NT2/D1 (cell line): Measurements from ENCODE around the gene MAP1LC3C.
A peak's percentile ranks its signal among the peaks of the same experiment; 100 is the strongest.

Source experiments
- DNase-seq: peaks from one replicate; pipeline ENCODE4 v3.0.0-alpha.2; 2011; ENCODE audit warnings: low read depth, low spot score
- H3K27me3 ChIP-seq: 2 replicates; pipeline ENCODE4 v1.6.0; 2011; ENCODE audit warnings: mild to moderate bottlenecking; ENCODE audit not compliant: insufficient read length, insufficient read depth
- H3K36me3 ChIP-seq: 2 replicates; pipeline ENCODE4 v1.6.1; 2011; ENCODE audit warnings: mild to moderate bottlenecking, low read length, mixed read lengths; ENCODE audit not compliant: insufficient read depth, insufficient read length
- H3K4me1 ChIP-seq: 2 replicates; pipeline ENCODE4 v1.5.1; 2011; ENCODE audit not compliant: insufficient read depth, insufficient read length
- H3K4me3 ChIP-seq: 2 replicates; pipeline ENCODE4 v1.5.1; 2011; ENCODE audit warnings: low read depth; ENCODE audit not compliant: insufficient read length
- H3K9ac ChIP-seq: 2 replicates; pipeline ENCODE4 v1.6.0; 2011; ENCODE audit warnings: low read depth; ENCODE audit not compliant: insufficient read length
- H3K9me3 ChIP-seq: 2 replicates; pipeline ENCODE4 v1.5.1; 2011; ENCODE audit warnings: mild to moderate bottlenecking, low read length; ENCODE audit not compliant: insufficient read depth
- SUZ12 ChIP-seq: IDR thresholded peaks from 2 replicates; pipeline ENCODE4 v1.6.1; 2011; ENCODE audit not compliant: insufficient read length, insufficient read depth; ENCODE audit errors: extremely low read depth
- YY1 ChIP-seq: IDR thresholded peaks from 2 replicates; pipeline ENCODE4 v1.6.1; 2011; ENCODE audit not compliant: insufficient read length, insufficient read depth
- ZNF274 ChIP-seq: IDR thresholded peaks from 2 replicates; pipeline ENCODE4 v1.6.1; 2011; ENCODE audit warnings: mild to moderate bottlenecking, low read depth, low read length

Gene MAP1LC3C

DNA sequence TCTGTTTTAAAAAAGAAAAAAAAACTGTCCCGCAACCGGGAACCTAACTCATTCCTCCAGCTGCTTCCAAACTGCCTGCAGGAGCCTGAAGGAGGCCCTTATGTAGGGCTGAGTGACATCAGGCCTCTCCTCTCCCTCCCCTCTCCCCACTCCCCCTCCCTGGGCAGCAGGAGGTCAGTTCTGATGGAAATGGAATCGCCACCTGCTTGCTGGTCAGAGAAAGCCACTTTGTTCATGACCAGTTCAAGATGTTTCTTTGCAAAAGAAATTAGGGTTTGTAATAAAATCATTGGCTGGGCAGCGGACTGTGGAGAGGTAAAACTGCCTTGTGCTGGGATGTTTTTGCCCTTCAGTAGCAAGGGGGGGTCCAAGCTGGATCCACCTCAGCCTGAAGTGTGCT, at the start of gene MAP1LC3C:
Gene MAP1LC3C (minus strand): TSS at position 73 of the 400 bp plus-strand sequence. CDS start 90 bp downstream, outside the sequence.
- peak within 1 kb of the TSS; percentile 36 for H3K4me3 ChIP-seq
- DNase-seq, result peak; percentile 48
- no peaks in the 10 kb centered on the region for H3K9me3 ChIP-seq
- TF ChIP-seq ZNF274 (no peak), SUZ12 (no peak), YY1 (no peak)
- H3K9ac ChIP-seq, result peak within 1 kb of the TSS; percentile 23
- no peaks in the 10 kb centered on the region for H3K27me3 ChIP-seq
- H3K4me1 ChIP-seq, result peaks cover 2% of the 10 kb centered on the region
- H3K36me3 ChIP-seq, result no peaks in the 10 kb centered on the region

DNA sequence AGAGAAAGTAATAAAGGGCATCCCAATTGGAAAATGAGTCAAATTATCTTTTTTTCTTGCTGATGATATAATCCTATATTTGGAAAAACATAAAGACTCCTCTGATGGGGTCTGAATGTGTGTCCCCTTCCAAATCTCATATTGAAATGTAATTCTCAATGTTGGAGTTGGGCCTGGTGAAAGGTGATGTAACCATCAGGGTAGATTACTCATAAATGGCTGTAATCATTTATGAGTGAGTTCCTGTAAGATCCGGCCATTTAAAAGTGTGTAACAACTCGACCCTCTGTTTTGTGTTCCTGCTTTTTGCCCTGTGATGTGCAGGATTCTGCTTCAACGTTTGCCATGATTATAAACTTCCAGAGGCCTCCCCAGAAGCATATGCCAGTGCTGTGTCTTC, 44.3 kb upstream of the MAP1LC3C start:
- no peak for DNase-seq
- H3K4me3 ChIP-seq, result no peak overlapping the region
- no peaks in the 10 kb centered on the region for H3K27me3 ChIP-seq
- peaks cover 10% of the 10 kb centered on the region; the same call in 1 of the 2 replicates for H3K9me3 ChIP-seq
- no peaks in the 10 kb centered on the region for H3K36me3 ChIP-seq
- no peak overlapping the region for H3K9ac ChIP-seq
- no peaks in the 10 kb centered on the region for H3K4me1 ChIP-seq
- no peak for TF ChIP-seq YY1
- TF ChIP-seq SUZ12, result no peak
- no peak for TF ChIP-seq ZNF274

- Histone ChIP-seq H3K27me3 (no peaks in the 10 kb centered on the region), H3K9me3 (no peaks in the 10 kb centered on the region), H3K9ac (no peak overlapping the region), H3K36me3 (no peaks in the 10 kb centered on the region), H3K4me1 (no peaks in the 10 kb centered on the region), H3K4me3 (no peak overlapping the region)
- DNase-seq, result no peak
- TF ChIP-seq YY1, result no peak
- TF ChIP-seq ZNF274, result no peak
- no peak for TF ChIP-seq SUZ12
Observed at GRCh38 chr1:242034392-242034791, 35.5 kb upstream of the MAP1LC3C start.

DNA sequence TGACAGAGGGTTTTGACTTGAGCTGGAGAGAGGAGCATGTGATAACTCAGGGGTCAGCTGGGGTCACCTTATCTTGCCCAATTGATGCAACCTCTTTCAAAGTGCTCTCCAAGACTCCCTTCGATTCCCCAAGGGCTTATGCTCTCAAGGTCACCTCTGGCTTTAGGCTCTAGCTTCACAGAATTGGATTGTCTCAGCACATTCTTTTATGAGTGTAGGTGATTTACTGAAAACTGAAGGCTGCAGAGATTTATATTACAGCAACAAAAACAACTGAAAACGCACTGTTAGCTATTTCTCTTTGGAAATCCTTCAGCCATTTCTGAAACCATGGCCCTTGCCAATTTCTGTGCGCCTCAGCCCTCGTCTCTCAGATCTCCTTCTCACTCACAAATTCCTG, 34.5 kb upstream of the MAP1LC3C start:
- DNase-seq, result no peak
- H3K27me3 ChIP-seq, result no peaks in the 10 kb centered on the region
- no peaks in the 10 kb centered on the region for H3K9me3 ChIP-seq
- no peak overlapping the region for H3K9ac ChIP-seq
- TF ChIP-seq YY1 (no peak), SUZ12 (no peak), ZNF274 (no peak)
- H3K36me3 ChIP-seq, result no peaks in the 10 kb centered on the region
- H3K4me3 ChIP-seq, result no peak overlapping the region
- H3K4me1 ChIP-seq, result no peaks in the 10 kb centered on the region

DNA sequence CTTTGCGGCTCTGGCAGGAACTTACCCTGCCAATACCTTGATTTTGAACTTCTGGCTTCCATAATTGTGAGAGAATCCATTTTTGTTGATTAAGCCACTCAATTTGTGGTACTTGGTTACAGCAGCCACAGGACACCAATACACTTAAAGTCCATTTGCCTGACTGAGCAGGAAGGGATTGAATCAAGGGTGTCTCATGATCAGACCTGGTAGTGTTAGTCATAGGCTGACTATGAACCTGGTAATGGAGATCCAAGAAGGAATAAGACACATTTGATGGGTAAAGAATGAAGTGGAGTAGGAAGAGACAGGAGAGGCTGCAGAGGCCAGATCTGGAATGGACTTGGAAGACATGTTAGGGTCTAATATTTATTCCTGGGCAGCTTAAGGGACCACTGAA, 31.2 kb upstream of the MAP1LC3C start:
- no peaks in the 10 kb centered on the region for H3K36me3 ChIP-seq
- no peak overlapping the region for H3K4me3 ChIP-seq
- no peak overlapping the region for H3K9ac ChIP-seq
- TF ChIP-seq ZNF274 (no peak), SUZ12 (no peak), YY1 (no peak)
- no peak for DNase-seq
- no peaks in the 10 kb centered on the region for H3K9me3 ChIP-seq
- no peaks in the 10 kb centered on the region for H3K4me1 ChIP-seq
- no peaks in the 10 kb centered on the region for H3K27me3 ChIP-seq

DNA sequence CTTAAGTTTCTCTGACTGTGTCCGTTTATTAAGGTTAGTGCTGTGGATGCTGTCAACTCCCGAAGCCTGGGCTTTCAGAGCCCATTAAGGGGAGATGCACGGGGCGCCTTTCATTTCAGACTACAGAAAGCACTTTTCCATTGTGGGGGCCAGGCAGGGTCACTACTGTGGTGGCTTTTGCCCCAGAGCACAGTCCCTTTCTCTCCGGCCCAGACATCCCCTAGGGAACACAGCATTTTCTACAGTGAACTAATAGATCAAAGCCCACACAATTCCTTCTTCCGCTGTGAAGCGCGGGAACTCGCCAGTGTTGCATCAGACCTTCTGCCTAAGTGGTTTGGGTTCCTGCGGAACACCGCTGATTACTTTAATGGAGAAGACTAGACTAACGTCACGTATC, 26.8 kb upstream of the MAP1LC3C start:
- Histone ChIP-seq H3K9ac (no peak overlapping the region), H3K4me3 (no peak overlapping the region), H3K36me3 (no peaks in the 10 kb centered on the region), H3K4me1 (no peaks in the 10 kb centered on the region), H3K27me3 (no peaks in the 10 kb centered on the region), H3K9me3 (no peaks in the 10 kb centered on the region)
- TF ChIP-seq ZNF274, result no peak
- TF ChIP-seq SUZ12, result no peak
- TF ChIP-seq YY1, result no peak
- DNase-seq, result no peak

DNA sequence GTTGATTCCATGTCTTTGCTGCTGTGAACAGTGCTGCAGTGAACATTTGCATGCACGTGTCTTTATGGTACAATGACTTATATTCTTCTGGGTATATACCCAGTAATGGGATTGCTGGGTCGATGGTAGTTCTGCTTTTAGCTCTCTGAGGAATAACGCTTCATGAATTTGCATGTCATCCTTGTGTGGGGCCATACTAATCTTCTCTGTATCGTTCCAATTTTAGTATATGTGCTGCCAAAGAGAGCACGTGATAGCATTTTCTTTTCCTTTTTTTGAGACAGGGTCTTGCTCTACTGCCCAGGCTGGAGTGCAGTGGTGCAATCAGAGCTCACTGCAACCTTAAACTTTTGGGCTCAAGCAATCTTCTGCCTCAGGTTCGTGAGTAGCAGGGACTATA, 24.9 kb upstream of the MAP1LC3C start:
- no peaks in the 10 kb centered on the region for H3K9me3 ChIP-seq
- no peak for TF ChIP-seq SUZ12
- TF ChIP-seq YY1, result no peak
- TF ChIP-seq ZNF274, result no peak
- no peaks in the 10 kb centered on the region for H3K27me3 ChIP-seq
- no peak for DNase-seq
- H3K36me3 ChIP-seq, result no peaks in the 10 kb centered on the region
- no peak overlapping the region for H3K4me3 ChIP-seq
- H3K4me1 ChIP-seq, result no peaks in the 10 kb centered on the region
- H3K9ac ChIP-seq, result no peak overlapping the region

DNA sequence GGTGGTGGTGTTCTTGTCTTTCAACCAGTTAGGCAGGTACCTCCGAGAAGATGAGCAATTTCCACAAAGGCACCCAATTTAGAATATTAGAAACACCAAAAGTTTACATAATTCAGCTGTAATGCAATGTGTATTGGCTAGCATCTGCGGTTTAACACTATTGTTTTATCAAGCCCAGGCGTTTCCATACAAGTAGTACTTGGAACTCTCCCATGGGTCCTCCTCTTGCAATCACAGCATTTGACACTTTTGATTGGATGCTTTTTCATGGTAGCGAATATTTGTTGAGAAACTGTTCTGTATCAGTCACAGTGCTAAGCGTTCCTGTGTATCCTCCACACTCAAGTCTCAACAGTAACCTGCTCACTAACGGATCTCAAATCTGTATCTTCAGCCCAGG, 20.1 kb upstream of the MAP1LC3C start:
- DNase-seq, result no peak
- TF ChIP-seq YY1, result no peak
- no peak for TF ChIP-seq SUZ12
- no peak for TF ChIP-seq ZNF274
- H3K4me3 ChIP-seq, result no peak overlapping the region
- H3K9ac ChIP-seq, result no peak overlapping the region
- H3K27me3 ChIP-seq, result no peaks in the 10 kb centered on the region
- no peaks in the 10 kb centered on the region for H3K4me1 ChIP-seq
- no peaks in the 10 kb centered on the region for H3K9me3 ChIP-seq
- no peaks in the 10 kb centered on the region for H3K36me3 ChIP-seq
